ENCODE data around the gene EIF4G3.
"Not testable (repeated sequence)": the region's sequence is repeated elsewhere in the genome, so short reads cannot be mapped to it uniquely, and the experiment has no call there.

The EIF4G3 gene

DNA sequence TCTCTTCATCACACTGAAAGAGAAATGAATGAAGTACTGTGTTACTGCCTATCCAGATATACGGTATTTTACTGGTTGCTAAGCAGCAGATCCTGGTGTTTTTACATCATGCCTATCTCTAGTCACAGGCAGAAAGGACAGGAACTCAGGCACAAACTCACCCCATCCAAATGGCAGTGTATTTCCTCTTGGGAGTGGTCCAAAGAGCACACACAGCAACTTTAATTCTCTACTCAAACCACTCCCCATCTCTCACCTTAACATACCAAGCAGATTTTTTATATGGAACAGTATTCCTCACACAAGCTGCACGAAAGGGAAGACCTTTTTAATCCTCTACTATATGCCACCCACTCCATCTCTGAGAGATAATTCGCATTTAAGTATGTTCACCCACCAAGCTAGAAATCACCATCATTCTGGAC is 27.3 kb downstream of the EIF4G3 start:
- no peak for DNase-seq

- no peak for DNase-seq
These were observed 32.9 kb downstream of the EIF4G3 start for GRCh38 chr1:21143752-21144151.

GRCh38 chr1:21143138-21143537 is 33.6 kb downstream of the EIF4G3 start:
- no peak for DNase-seq

- no peak for DNase-seq
These were observed 35.7 kb downstream of the EIF4G3 start for GRCh38 chr1:21141030-21141429.

- peak; percentile 39 for DNase-seq
These were observed 37.1 kb downstream of the EIF4G3 start for GRCh38 chr1:21139601-21140000.

GRCh38 chr1:21136344-21136743 is 40.4 kb downstream of the EIF4G3 start:
- not testable (repeated sequence) for DNase-seq

DNA sequence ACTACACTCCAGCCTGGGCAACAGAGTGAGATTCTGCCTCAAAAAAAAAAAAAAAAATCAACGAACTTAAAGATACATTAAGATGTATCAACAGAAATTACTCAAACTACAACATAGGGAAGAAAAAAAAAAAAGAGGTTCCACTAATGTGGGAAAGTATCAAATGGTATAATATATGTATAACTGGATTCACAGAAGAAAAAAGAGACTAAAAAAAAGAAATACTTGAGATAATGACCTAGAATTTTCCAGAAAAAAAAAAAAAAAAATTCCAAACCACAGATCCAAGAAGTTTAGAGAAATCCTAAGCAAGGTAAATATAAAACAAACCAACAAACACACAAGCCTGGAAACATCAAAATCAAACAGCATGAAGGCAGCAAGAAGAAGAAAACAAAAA is 45.5 kb downstream of the EIF4G3 start:
- no peak for DNase-seq

DNA sequence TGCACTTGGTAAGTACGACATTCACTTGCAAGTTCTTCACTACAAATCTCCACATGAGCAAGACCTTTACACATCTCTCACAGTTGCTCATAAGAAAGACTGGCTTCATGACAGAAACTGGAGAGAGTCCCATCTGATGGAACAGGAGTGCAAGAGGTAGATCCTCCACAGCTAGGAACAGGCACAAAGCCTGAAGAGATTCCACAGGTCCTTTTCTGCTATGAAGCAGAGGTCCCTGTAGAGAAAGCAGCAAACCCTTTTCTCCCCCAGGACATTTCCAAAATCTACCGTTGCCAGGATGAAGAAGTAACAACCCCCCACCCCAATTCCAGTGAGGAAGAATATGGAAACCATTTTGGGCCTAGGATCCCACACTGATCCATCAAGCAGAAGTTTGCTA is 47.3 kb downstream of the EIF4G3 start:
- DNase-seq: no peak

DNA sequence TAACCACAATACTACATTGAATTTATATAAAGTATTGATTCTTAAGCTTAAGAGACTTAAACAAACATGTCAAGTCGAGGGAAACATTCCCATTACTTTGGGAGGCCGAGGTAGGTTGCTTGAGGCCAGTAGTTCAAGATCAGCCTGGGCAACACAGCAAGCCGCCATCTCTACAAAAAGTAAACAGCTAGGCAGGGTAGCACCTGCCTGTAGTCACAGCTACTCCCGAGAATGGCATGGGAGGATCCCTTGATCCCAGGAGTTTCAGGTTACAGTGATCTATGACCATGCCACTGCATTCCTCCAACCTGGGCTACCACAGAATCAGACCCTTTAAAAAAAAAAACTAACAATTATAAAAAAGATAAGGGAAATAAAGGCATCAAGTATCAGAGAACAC is 50.4 kb downstream of the EIF4G3 start:
- no peak for DNase-seq

DNA sequence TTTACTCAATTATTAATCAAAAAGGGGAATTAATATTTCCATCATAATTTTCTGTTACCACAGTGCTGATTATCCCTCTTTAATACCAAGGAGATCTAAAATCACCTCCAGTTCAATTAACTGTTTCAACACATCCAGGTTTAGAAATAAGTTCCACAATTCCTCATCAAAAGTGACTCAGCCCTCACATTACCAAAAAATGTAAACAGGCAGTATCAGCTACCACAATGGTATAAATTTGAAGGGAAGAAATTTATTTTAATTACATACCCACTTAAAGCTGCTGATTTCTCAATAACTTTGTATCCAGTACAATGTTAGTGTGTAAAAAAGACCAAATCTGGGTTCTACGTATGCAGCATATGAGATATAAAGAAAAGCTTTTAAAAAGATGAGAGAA is 51.9 kb downstream of the EIF4G3 start:
- DNase-seq: no peak

- DNase-seq: no peak
These were observed 53.3 kb downstream of the EIF4G3 start for GRCh38 chr1:21123287-21123948.

DNA sequence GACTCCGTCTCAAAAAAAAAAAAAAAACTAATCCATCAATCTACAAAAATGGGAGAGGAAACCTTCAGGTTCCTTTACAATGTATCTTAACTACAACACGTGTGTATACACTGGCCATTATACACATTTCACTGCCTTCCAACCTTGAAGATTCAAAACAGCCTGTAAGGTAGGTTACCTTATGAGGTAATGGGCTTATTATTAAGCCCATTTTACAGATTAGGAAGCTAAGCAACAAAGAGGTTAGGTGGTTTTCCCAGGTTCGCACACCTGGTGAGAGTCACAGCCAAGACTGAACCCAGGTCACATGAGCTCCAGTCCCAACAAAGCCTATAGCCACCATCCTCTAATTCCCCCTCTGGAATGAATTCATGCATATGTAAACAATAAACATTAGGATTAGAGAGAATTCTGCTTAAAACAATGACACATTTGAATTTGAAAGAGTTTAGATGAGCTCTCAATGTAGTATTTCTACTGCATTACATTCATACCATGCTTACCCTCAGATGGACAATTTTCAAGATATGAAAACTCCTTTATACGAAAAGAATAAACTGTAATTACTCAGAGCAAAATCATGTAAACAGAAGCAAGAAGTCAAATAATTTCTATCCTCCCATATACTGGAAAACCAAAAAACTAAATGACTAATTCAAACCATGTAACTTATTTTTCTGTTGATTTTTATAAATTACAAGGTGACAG is 54.8 kb downstream of the EIF4G3 start:
- DNase-seq: no peak

DNA sequence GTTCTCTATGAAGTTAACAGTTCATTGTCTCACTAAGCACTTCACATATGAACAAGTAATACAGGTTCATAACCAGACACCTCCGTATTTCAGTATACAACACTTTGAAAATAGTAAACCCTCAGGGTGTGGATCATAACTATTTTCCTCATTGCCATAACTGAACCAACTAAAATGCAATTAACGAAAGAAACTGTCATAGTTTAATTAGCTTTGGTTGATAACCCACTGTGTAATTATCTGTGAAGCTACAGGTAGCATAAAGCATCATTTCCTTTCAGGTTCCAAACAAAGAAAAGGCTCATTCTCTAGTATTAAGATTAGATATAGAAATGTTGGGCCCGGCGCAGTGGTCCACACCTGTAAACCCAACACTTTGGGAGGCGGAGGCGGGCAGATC is 58.5 kb downstream of the EIF4G3 start:
- no peak for DNase-seq

DNA sequence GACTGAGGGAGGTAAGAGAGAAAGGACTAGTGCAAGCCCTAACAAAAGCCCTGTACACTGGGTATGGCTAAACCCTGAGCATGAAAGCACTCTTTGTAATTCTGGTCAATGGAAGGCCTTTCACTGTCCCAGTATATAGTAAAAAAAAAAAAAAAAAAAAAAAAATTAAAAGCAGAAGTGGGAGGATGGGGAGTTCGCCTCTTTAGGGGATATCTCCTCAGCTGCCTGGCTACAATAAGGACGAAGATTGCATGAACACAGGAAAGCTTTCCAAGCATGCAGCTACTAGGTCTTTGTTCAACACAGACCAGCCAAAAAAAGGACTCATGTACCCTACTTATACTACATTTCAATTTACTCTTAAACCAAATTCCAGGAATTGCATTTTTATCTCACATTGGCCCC is 59.1 kb downstream of the EIF4G3 start:
- no peak for DNase-seq

GRCh38 chr1:21117159-21117558 is 59.5 kb downstream of the EIF4G3 start:
- DNase-seq: no peak

DNA sequence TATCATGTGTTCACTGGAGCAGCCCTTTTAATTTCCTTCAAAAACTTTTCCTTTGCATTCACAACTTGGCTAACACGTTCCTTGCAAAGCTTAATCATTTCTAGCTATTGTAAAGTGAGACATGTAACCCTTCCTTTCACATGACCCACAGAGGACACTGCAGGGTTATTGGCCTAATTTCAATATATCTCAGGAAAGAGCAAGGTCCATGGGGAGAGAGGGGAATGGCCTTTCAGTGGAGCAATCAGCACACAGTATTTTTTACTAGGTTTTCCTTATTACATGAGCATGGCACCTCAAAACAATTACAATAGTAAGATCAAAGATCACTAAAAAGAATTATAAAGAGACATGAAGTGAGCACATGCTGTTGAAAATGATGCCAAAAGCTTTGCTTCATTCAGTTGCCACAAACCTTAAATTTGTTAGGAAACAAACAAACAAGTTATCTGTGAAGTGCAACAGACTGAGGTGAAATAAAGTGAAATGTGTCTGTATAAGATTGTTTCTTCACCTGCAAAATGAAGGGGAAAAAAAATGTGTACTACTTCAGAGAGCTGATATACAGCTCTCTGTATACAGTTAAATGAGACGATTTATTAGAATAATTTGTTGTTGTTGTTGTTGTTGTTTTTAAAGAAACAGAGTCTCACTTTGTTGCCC is 61.5 kb downstream of the EIF4G3 start:
- DNase-seq: no peak

DNA sequence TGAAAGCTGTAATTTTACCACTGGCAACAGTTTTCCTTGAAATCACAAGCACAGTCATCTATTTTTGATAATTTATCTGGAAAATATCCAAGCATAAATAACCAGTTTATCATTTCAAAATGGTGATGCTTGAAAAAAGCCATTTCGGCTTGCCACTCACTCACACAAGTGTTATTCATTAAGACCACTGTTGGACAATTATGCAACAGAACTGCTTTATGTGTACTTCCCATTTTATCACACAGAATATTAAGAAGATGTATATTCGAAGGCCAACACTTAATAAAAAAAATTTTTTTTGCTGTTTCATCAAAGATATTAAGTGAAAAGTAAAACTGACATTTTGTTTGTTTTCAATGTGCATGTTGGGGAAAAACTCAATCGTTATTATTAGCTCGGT is 62.3 kb downstream of the EIF4G3 start:
- no peak for DNase-seq

DNA sequence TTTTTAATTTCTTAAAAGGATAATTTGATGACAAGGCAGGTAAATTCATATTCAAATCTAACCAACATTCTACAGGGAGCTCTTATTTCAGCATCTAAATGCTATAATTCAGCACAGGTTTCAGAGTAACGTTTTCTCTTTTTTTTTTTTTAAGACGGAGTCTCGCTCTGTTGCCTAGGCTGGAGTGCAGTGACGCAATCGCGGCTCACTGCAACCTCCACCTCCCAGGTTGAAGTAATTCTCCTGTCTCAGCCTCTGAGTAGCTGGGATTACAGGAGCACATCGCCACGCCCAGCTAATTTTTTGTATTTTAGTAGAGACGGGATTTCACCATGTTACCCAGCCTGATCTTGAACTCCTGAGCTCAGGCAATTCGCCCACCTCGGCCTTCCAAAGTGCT is 66.5 kb downstream of the EIF4G3 start:
- DNase-seq: no peak

DNA sequence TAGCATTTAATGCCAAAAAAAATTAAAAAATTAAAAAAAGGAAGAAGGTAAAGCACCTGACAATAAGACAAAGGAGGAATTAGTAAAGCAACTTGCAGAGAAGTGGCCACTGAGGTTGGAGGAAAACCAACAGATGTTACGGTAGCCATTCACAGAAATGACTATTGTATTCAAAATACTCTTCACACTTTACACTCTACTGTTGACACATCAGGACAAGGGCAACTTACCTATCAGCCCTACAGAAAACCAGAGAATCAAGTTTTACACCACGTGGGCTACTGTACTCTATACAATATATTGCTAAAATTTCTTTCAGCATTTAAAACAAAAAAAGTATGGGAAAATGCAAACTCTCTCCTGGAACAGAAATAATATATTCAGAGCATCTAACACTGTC is 70.0 kb downstream of the EIF4G3 start:
- no peak for DNase-seq

- no peak for DNase-seq
These were observed 70.5 kb downstream of the EIF4G3 start for GRCh38 chr1:21106238-21106637.

DNA sequence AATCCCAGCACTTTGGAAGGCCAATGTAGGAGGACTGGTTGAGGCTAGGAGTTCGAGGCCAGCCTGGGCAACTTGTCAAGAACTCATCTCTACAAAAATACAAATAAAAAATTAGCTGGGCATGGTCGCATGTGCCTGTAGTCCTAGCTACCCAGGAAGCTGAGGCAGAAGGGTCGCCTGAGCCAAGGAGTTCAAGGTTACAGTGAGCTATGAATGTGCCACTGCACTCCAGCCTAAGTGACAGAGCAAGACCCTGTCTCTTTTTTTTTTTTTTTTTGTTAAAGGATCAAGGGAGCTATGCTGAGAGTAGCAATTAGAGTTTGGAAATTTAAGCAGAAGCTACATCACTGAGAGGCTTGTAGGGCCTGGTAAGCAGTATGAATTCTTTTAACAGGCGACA is 70.9 kb downstream of the EIF4G3 start:
- no peak for DNase-seq

DNA sequence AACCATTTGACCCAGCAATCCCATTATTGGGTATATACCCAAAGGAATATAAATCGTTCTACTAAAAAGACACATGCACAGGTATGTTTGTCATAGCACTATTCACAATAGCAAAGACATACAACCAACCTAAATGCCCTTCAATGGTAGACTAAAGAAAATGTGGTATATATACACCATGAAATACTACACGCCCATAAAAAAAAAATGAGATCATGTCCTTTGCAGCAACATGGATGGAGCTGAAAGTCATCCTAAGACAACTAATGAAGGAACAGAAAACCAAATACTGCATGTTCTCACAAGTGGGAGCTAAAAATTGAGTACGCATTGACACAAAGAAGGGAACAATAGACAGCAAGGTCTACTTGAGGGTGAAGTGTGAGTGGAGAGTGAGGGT is 72.0 kb downstream of the EIF4G3 start:
- DNase-seq: no peak

- DNase-seq: no peak
These were observed 76.2 kb downstream of the EIF4G3 start for GRCh38 chr1:21100481-21100921.

DNA sequence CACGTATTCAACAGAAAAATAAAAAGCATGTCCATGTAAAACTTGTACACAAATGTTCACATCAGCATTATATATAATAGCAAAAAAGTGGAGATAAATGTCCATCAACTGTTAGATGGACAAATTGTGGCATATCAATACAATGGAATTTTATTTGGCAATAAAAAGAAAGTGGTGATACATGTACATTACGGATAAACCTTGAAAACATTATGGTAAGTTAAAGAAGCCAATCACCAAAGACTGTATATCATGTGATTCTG is 76.9 kb downstream of the EIF4G3 start:
- no peak for DNase-seq

Measured in NCI-H2227 treated with DMSO at 0.1 percent for 48 hours (cell line).